Measurements from ENCODE around the gene GRIA1.

GRIA1 gene

GRCh38 chr5:153746440-153746839, 256.0 kb downstream of the GRIA1 start:
- TF ChIP-seq CTCF (IDR thresholded peaks at IDR 0.05) = no peak

- no peak for TF ChIP-seq CTCF (IDR thresholded peaks at IDR 0.05)
Measured at GRCh38 chr5:153748823-153749222, 258.4 kb downstream of the GRIA1 start.

- TF ChIP-seq CTCF (IDR thresholded peaks at IDR 0.05) = no peak
Measured at GRCh38 chr5:153749960-153750359, 259.5 kb downstream of the GRIA1 start.

GRCh38 chr5:153751251-153751650, 260.8 kb downstream of the GRIA1 start:
- no peak for TF ChIP-seq CTCF (IDR thresholded peaks at IDR 0.05)

- no peak for TF ChIP-seq CTCF (IDR thresholded peaks at IDR 0.05)
Measured at GRCh38 chr5:153752890-153753289, 262.4 kb downstream of the GRIA1 start.

GRCh38 chr5:153753645-153754432, 263.4 kb downstream of the GRIA1 start:
- TF ChIP-seq CTCF (IDR thresholded peaks at IDR 0.05) = no peak

- TF ChIP-seq CTCF (IDR thresholded peaks at IDR 0.05) = no peak
Measured at GRCh38 chr5:153755913-153756500, 265.5 kb downstream of the GRIA1 start.

Data from LNCAP (cell line).